Ovary (tissue), 10 donors: ENCODE results near the gene FBXO28. TPM values are rescaled to one million over a fixed set of nuclear protein-coding genes. Genes with fewer than 3 reads are reported as not detected.
A peak's percentile ranks its signal among the peaks of the same experiment; 100 is the strongest.

Experiments
- DNase-seq, 5 donors: peaks; one replicate each; pipeline ENCODE4 v3.0.0-alpha.2; 2019 to 2020
- H3K27ac ChIP-seq, 2 donors: fragments of 200-600 bp; one replicate each; pipeline versions ENCODE4 v1.5.1 to v1.8.0; 2019 to 2022
- H3K27me3 ChIP-seq: fragments of 200-600 bp; one replicate; pipeline ENCODE4 v1.8.0; 2022
- H3K36me3 ChIP-seq: fragments of 200-600 bp; sonication (generic); one replicate; pipeline ENCODE4 v1.5.1; 2019
- H3K4me1 ChIP-seq: one replicate; pipeline ENCODE4 v1.8.1; 2013; ENCODE audit warnings: mild to moderate bottlenecking, moderate library complexity; ENCODE audit not compliant: insufficient read depth
- H3K4me3 ChIP-seq: fragments of 200-600 bp; sonication (generic); one replicate; pipeline ENCODE4 v1.5.1; 2017
- H3K9me3 ChIP-seq, 2 donors: fragments of 200-600 bp in 1 of 2; sonication (generic) in 1 of 2; one replicate each; pipeline versions ENCODE4 v1.5.1 to v1.8.1; 2013 to 2019; ENCODE audit warnings: mild to moderate bottlenecking in 1 of 2, moderate library complexity in 1 of 2
- CTCF ChIP-seq, 3 donors: fragments of 450-650 bp in 2 of 3; fragments of 200-600 bp in 1 of 3; IDR thresholded peaks; one replicate each; pipeline versions ENCODE4 v1.5.1 to v1.8.0; 2016 to 2022; ENCODE audit warnings: antibody characterized with exemption in 3 of 3, mild to moderate bottlenecking in 1 of 3
- EP300 ChIP-seq: sonication (generic); formaldehyde crosslinking; IDR thresholded peaks from one replicate; pipeline ENCODE4 v1.6.1; 2017; ENCODE audit warnings: antibody characterized with exemption
- POLR2A ChIP-seq: fragments of 450-650 bp; IDR thresholded peaks from one replicate; pipeline ENCODE4 v1.6.1; 2017; ENCODE audit warnings: antibody characterized with exemption, mild to moderate bottlenecking, moderate library complexity
- WGBS, 3 donors: extraction: QIAGEN DNeasy Blood & Tissue Kit in 1 of 3; methylation state at CpG; one replicate each; pipeline versions ENCODE4 v1.1.5 to v1.1.7; 2013 to 2017; 5-methylcytosine and 5-hydroxymethylcytosine counted together
- intact Hi-C, 4 donors: fragments of 100-400 bp; cut with DNase I; formaldehyde crosslinking; loops; one replicate each; pipeline versions ENCODE4 v1.11.0 to v1.15.1; 2022 to 2023
- long read RNA-seq, 3 donors: library from polyadenylated mRNA in 2 of 3; unstranded in 2 of 3; transcript quantifications; one replicate each; pipeline ENCODE4 v2.0.0 and lab custom pipeline, GENCODE V29; 2021 to 2026
- polyA plus RNA-seq, 2 donors: library from polyadenylated mRNA; stranded (reverse); fragments of 200-250 nt in 1 of 2; fragments of 350-450 nt in 1 of 2; fragmentation: Illumina TruSeq in 1 of 2; extraction: RNeasy Lipid Tissue Mini Kit (QIAGEN cat#74804) in 1 of 2; gene quantifications; one replicate each; pipeline ENCODE4 v1.2.3, GENCODE V29; 2013 to 2014
- total RNA-seq, 7 donors: library from RNA; depleted of rRNA in 2 of 7; stranded (reverse); fragments of >200 nt in 2 of 7; fragmentation: NEBNext Ultra II Directional in 3 of 7; extraction: Animal tissue kit (Norgen Biotek cat#: 25700) in 3 of 7; gene quantifications; one replicate each; pipeline versions ENCODE4 v1.1.0 to v1.2.4, GENCODE V29; 2016 to 2023
- donor health status: DM: no; HTN: no; CAD: no; lungs with moderate emphysema.
- donor health status: DM: no; HTN: no; CAD: no.
- donor health status: Bipolar disorder and iron deficiency.
- donor health status: DM: yes; HTN: yes; CAD: no.
- donor health status: DM: no; HTN: no; CAD: no.
- donor health status: DM: yes; HTN: yes; CAD: no.

Gene FBXO28
- 10 to 100 TPM; 18.2 to 31.7 (median 27.0) TPM for total RNA-seq
- 10 to 100 TPM; 11.2 to 17.9 TPM for polyA plus RNA-seq
- long read RNA-seq, donor 1, full-length matches to known transcripts, result 14 of 21 reads
- long read RNA-seq, donor 1, partial matches to known transcripts, result 1 of 21 reads
- long read RNA-seq, donor 1, other reads (novel, unspliced or antisense), result 6 of 21 reads
- long read RNA-seq, donor 2, full-length matches to known transcripts, result 15 of 15 reads
- long read RNA-seq, donor 2, partial matches to known transcripts, result 0 of 15 reads
- long read RNA-seq, donor 2, other reads (novel, unspliced or antisense), result 0 of 15 reads
- long read RNA-seq, donor 3, full-length matches to known transcripts, result 22 of 31 reads
- long read RNA-seq, donor 3, partial matches to known transcripts, result 0 of 31 reads
- long read RNA-seq, donor 3, other reads (novel, unspliced or antisense), result 9 of 31 reads

DNA sequence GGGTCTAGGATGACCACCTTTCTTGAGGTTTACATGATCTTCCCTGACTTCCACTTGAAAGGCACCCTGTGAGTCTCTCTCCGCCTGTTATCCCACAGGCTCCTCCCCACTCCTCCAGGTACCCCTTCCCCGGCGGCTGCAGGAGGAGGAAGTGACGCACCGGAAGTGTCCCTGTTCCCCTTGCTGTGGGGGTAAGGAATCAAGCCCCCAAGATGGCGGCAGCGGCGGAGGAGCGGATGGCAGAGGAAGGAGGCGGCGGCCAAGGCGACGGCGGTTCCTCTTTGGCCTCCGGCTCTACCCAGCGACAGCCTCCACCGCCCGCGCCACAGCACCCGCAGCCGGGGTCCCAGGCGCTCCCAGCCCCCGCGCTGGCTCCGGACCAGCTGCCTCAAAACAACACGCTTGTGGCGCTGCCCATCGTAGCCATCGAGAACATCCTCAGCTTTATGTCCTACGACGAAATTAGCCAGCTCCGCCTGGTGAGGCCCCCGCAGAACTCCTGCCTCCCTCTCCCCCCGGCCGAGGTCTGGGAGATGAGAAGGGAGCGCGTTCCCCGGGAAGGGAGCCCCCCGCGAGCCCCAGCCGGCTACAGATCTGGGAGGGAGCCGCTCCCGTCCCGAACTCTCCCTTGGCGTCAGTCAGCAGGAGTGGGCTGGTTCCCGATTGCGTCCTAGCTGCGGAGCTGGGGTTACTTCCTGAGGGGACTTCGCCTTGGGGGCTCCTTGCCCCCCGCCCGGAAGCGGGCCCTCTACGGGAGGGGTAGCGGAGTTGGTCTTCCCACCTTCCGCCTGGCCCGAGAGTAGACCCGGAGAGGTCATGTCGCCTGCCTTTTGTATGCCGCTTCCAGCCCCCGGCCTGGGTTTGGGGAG, at the start of gene FBXO28:
TSS of gene FBXO28 (plus strand) at position 194 of the 869 bp plus-strand sequence. CDS start at position 213, 19 bp downstream.
- no peaks in the 10 kb centered on the region for H3K36me3 ChIP-seq
- peak within 1 kb of the TSS; percentile 83 to 92 for H3K27ac ChIP-seq
- TF ChIP-seq POLR2A (peak; percentile 91), EP300 (no peak), CTCF (IDR thresholded peaks at IDR 0.05) (no peak)
- peak; percentile 94 to 96 (median 95) for DNase-seq
- H3K4me1 ChIP-seq, result peaks cover 1% of the 10 kb centered on the region
- intact Hi-C loops, result loop anchor here in 2 of 4 donors (2.0 to 10.0 kb wide), 3 partner anchors 217 to 341 kb away; partner anchors contain the start of gene NVL (in 2 of the 2)
- H3K4me3 ChIP-seq, result peak within 1 kb of the TSS; percentile 98
- H3K27me3 ChIP-seq, result no peaks in the 10 kb centered on the region
- 0 to 1% (median 0%) methylated on average over 54 to 60 of the region's 60 CpGs for whole genome bisulfite sequencing, 3 donors
- no peaks in the 10 kb centered on the region for H3K9me3 ChIP-seq

- no peak overlapping the region for H3K27ac ChIP-seq
- H3K4me1 ChIP-seq, result no peaks in the 10 kb centered on the region
- intact Hi-C loops, result no loop called here
- no peaks in the 10 kb centered on the region for H3K27me3 ChIP-seq
- no peak for DNase-seq
- no peaks in the 10 kb centered on the region for H3K36me3 ChIP-seq
- peaks cover 0 to 4% of the 10 kb centered on the region in 2 donors for H3K9me3 ChIP-seq
- TF ChIP-seq POLR2A (no peak), EP300 (no peak), CTCF (IDR thresholded peaks at IDR 0.05) (no peak)
- no peak overlapping the region for H3K4me3 ChIP-seq
- WGBS, 3 donors, result 53 to 63% (median 62%) methylated on average over 5 of the region's 5 CpGs
Observed at GRCh38 chr1:224064150-224064549, 49.8 kb upstream of the FBXO28 start.

DNA sequence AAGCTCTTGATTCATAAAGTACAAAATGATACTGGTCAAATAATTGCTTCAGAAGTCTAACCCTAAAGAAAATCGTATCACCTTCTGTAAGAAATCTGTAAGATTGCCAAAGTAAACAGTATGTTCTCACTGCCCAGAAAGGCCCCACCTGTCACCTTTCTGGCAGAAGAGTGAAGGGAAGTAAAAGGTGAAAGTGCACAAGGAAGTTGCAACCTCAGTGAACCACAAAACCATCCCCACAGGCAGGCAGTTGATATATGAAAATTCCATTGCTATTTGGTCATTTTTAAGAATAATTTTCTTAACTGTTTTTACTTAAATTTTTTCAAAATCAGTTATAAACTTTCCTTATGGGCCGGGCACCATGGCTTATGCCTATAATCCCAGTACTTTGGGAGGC, 48.5 kb upstream of the FBXO28 start:
- Histone ChIP-seq H3K9me3 (no peaks in the 10 kb centered on the region), H3K27me3 (no peaks in the 10 kb centered on the region), H3K4me3 (no peak overlapping the region), H3K4me1 (no peaks in the 10 kb centered on the region), H3K27ac (no peak overlapping the region), H3K36me3 (no peaks in the 10 kb centered on the region)
- TF ChIP-seq CTCF (IDR thresholded peaks at IDR 0.05) (no peak), POLR2A (no peak), EP300 (no peak)
- WGBS, 3 donors, result 36 to 48% (median 47%) methylated on average over 2 of the region's 2 CpGs
- intact Hi-C loops, result no loop called here
- no peak for DNase-seq

- Histone ChIP-seq H3K4me3 (no peak overlapping the region), H3K27me3 (no peaks in the 10 kb centered on the region), H3K4me1 (no peaks in the 10 kb centered on the region), H3K9me3 (no peaks in the 10 kb centered on the region), H3K27ac (no peak overlapping the region), H3K36me3 (no peaks in the 10 kb centered on the region)
- intact Hi-C loops, result no loop called here
- TF ChIP-seq EP300 (no peak), CTCF (IDR thresholded peaks at IDR 0.05) (no peak), POLR2A (no peak)
- no peak for DNase-seq
Observed at GRCh38 chr1:224067207-224067606, 46.7 kb upstream of the FBXO28 start.
